Sigmoid colon (tissue), 7 donors: Measurements from ENCODE around the gene URGCP. TPM values are rescaled to one million over a fixed set of nuclear protein-coding genes. Genes with fewer than 3 reads are reported as not detected.

ENCODE experiments used
- DNase-seq: peaks from one replicate; pipeline ENCODE4 v3.0.0-alpha.2; 2019
- H3K27ac ChIP-seq, 4 donors: fragments of 200-600 bp; sonication (generic); one replicate each; pipeline ENCODE4 v1.5.1; 2016 to 2019; ENCODE audit warnings: mild to moderate bottlenecking in 1 of 4
- H3K27me3 ChIP-seq, 3 donors: fragments of 200-600 bp; sonication (generic); one replicate each; pipeline ENCODE4 v1.5.1; 2019; ENCODE audit warnings: mild to moderate bottlenecking in 1 of 3
- H3K36me3 ChIP-seq, 4 donors: fragments of 200-600 bp; sonication (generic); one replicate each; pipeline ENCODE4 v1.5.1; 2016 to 2019
- H3K4me1 ChIP-seq, 4 donors: fragments of 200-600 bp; sonication (generic); one replicate each; pipeline ENCODE4 v1.5.1; 2017 to 2019
- H3K4me3 ChIP-seq, 4 donors: fragments of 200-600 bp; sonication (generic); one replicate each; pipeline ENCODE4 v1.5.1; 2017 to 2019; ENCODE audit warnings: mild to moderate bottlenecking in 2 of 4, moderate library complexity in 1 of 4
- H3K9me3 ChIP-seq, 4 donors: fragments of 200-600 bp in 3 of 4; sonication (generic) in 3 of 4; one replicate each; pipeline versions ENCODE4 v1.5.1 to v1.6.1; 2013 to 2019
- EP300 ChIP-seq, 4 donors: sonication (generic); formaldehyde crosslinking; IDR thresholded peaks; one replicate each; pipeline ENCODE4 v1.6.1; 2017; ENCODE audit warnings: antibody characterized with exemption in 4 of 4
- POLR2A ChIP-seq, 2 donors: fragments of 450-650 bp; IDR thresholded peaks; one replicate each; pipeline ENCODE4 v1.6.1; 2016; ENCODE audit warnings: antibody characterized with exemption in 2 of 2, mild to moderate bottlenecking in 2 of 2, moderate library complexity in 2 of 2
- POLR2AphosphoS5 ChIP-seq, 4 donors: sonication (generic); formaldehyde crosslinking; IDR thresholded peaks; one replicate each; pipeline ENCODE4 v1.6.1; 2017; ENCODE audit warnings: antibody characterized with exemption in 4 of 4
- WGBS, 2 donors: extraction: QIAGEN DNeasy Blood & Tissue Kit; methylation state at CpG; one replicate each; pipeline ENCODE4 v1.1.7; 2013; 5-methylcytosine and 5-hydroxymethylcytosine counted together
- intact Hi-C: fragments of 100-400 bp; cut with DNase I; formaldehyde crosslinking; loops from one replicate; pipeline ENCODE4 v1.15.1; 2023
- polyA plus RNA-seq, 3 donors: library from polyadenylated mRNA; stranded (reverse); fragments of 200-250 nt; gene quantifications; one replicate each; pipeline ENCODE4 v1.2.3, GENCODE V29; 2013
- total RNA-seq, 4 donors: library from RNA; depleted of rRNA; stranded (reverse); fragments of >200 nt; gene quantifications; one replicate each; pipeline ENCODE4 v1.1.0, GENCODE V29; 2016
- TF ChIP-seq, protein P1 (sequence below), 4 experiments: fragments of 450-650 bp in 3 of 4; fragments of 200-600 bp in 1 of 4; IDR thresholded peaks; one replicate each; pipeline ENCODE4 v1.5.1; 2016 to 2019; ENCODE audit warnings: antibody characterized with exemption in 4 of 4, mild to moderate bottlenecking in 3 of 4, moderate library complexity in 2 of 4
- donor health status: healthy with polysubstance abuse.
- donor health status: Bipolar disorder and iron deficiency.
- donor health status: healthy.

The URGCP gene
- total and polyA plus RNA-seq, 7 donors: 18.0 to 32.7 (median 21.5) TPM

DNA sequence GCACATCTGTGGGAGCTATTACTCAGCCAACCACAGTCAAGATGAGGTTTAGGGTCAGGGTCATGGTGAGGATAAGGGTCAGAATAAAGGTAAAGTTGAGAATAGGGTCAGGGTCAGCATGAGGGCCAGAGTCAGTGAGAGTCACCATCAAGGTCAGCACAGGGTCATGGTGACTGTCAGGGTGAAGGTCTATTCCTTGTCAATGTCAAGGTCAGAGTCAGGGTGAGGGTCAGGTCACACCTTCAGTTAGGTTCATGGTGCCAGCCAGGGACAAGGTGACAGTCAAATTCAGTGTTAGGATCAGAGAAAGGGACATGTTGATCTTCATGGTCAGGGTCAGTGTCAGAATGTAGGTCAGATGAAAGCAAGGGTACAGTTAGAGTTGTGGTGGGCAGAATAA, 51.2 kb downstream of the URGCP start:
- TF ChIP-seq POLR2AphosphoS5 (IDR thresholded peaks at IDR 0.05): no peak
- TF ChIP-seq, protein P1, sequence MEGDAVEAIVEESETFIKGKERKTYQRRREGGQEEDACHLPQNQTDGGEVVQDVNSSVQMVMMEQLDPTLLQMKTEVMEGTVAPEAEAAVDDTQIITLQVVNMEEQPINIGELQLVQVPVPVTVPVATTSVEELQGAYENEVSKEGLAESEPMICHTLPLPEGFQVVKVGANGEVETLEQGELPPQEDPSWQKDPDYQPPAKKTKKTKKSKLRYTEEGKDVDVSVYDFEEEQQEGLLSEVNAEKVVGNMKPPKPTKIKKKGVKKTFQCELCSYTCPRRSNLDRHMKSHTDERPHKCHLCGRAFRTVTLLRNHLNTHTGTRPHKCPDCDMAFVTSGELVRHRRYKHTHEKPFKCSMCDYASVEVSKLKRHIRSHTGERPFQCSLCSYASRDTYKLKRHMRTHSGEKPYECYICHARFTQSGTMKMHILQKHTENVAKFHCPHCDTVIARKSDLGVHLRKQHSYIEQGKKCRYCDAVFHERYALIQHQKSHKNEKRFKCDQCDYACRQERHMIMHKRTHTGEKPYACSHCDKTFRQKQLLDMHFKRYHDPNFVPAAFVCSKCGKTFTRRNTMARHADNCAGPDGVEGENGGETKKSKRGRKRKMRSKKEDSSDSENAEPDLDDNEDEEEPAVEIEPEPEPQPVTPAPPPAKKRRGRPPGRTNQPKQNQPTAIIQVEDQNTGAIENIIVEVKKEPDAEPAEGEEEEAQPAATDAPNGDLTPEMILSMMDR (IDR thresholded peaks at IDR 0.05): no peak
- no peak for TF ChIP-seq EP300 (IDR thresholded peaks at IDR 0.05)
- no peak for TF ChIP-seq POLR2A (IDR thresholded peaks at IDR 0.05)
- Histone ChIP-seq H3K4me1 (no peaks in the 10 kb centered on the region), H3K27me3 (no peaks in the 10 kb centered on the region), H3K36me3 (no peaks in the 10 kb centered on the region), H3K9me3 (no peaks in the 10 kb centered on the region), H3K4me3 (no peak overlapping the region), H3K27ac (no peak overlapping the region)
- intact Hi-C loops: no loop called here
- DNase-seq: no peak

DNA sequence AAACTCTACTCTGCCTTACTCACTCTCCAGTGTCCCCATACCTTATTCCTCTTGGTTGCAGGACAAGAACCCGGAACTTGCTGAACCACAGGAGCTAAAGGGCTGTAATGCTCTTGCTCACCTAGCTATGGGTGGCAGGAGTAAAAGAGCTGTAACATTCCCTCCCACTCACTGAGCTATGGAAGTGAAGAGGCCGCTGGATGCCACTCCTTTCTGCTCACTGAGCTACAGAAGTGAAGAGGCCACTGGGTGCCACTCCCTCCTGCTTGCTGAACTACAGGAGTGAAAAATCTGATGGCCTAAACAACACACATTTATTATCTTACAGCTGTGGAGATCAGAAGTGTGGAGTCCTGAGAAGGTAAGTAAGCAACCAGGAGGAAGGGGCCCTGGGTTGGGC, 54.6 kb downstream of the URGCP start:
- WGBS, 2 donors: 75 to 78% methylated on average over 2 of the region's 2 CpGs

DNA sequence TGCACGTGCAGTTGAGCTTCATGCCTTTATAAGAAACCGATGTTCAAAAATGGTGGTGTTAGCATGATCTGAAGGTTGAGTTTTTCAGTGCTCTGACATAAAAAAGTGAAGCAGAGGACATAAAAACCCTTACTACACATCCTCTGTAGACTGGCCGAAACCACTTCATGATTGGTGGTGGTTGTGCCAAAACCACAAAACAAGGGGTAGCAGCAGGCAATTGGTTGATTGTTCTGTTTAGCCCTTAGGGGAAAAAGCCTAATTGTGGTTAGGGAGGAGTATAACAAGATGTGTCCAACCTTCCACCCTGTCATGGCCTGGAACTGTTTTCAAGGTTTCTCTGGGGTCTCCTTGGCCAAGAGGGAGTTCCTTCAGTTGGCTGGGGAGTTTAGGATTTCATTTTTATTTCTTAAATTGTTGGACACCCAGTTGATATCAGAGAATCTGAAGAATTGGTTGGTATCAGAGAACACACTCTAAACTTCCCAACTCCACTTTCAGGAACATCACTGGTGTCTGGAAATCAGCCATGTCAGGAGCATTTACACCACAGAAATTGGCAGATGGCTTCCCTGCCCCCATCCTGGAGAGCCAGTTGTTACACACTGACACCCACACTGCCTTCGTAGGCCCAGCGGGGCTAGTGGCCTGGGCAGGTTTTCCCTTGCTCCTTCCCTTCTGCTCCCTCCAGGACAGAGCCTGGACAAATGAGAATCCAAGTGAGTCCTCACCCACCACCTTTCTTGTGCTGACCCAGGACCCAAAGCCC, 55.9 kb downstream of the URGCP start:
- Histone ChIP-seq H3K4me1 (no peaks in the 10 kb centered on the region), H3K4me3 (no peak overlapping the region), H3K36me3 (no peaks in the 10 kb centered on the region), H3K27me3 (no peaks in the 10 kb centered on the region), H3K9me3 (no peaks in the 10 kb centered on the region), H3K27ac (no peak overlapping the region)
- TF ChIP-seq, protein P1 (IDR thresholded peaks at IDR 0.05): no peak
- TF ChIP-seq POLR2A (IDR thresholded peaks at IDR 0.05) (no peak), POLR2AphosphoS5 (IDR thresholded peaks at IDR 0.05) (no peak), EP300 (IDR thresholded peaks at IDR 0.05) (no peak)
- DNase-seq: no peak
- WGBS, 2 donors: 85 to 92% methylated on average over 5 of the region's 5 CpGs
- intact Hi-C loops: no loop called here

More for the DNA sequence above, 54.6 kb downstream of the URGCP start:
- DNase-seq: no peak
- TF ChIP-seq, protein P1 (IDR thresholded peaks at IDR 0.05): no peak
- TF ChIP-seq POLR2A (IDR thresholded peaks at IDR 0.05) (no peak), POLR2AphosphoS5 (IDR thresholded peaks at IDR 0.05) (no peak), EP300 (IDR thresholded peaks at IDR 0.05) (no peak)
- no peaks in the 10 kb centered on the region for H3K36me3 ChIP-seq
- no peak overlapping the region for H3K27ac ChIP-seq
- no peak overlapping the region for H3K4me3 ChIP-seq
- intact Hi-C loops: no loop called here
- H3K9me3 ChIP-seq: no peaks in the 10 kb centered on the region
- H3K27me3 ChIP-seq: no peaks in the 10 kb centered on the region
- no peaks in the 10 kb centered on the region for H3K4me1 ChIP-seq

DNA sequence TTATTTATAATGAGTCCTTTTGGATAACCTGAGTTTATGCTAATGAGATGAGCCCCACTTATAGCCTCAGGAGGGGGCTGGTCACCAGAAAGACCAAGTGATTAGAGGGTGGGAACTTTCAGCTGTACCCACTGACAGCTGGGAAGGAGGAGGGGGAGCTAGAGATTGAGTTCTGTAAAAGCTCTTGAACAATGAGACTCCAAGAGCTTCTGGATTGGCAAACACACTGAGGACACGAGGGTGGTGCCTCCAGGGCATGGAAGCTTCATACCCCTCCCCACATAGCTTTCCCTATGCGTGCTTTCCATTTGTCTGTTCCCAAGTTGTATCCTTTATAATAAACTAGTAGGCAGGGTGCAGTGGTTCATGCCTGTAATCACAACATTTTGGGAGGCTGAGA, 57.3 kb downstream of the URGCP start:
- Histone ChIP-seq H3K36me3 (no peaks in the 10 kb centered on the region), H3K4me3 (no peak overlapping the region), H3K9me3 (no peaks in the 10 kb centered on the region), H3K4me1 (no peaks in the 10 kb centered on the region), H3K27me3 (no peaks in the 10 kb centered on the region), H3K27ac (no peak overlapping the region)
- TF ChIP-seq POLR2AphosphoS5 (IDR thresholded peaks at IDR 0.05): no peak
- TF ChIP-seq EP300 (IDR thresholded peaks at IDR 0.05): no peak
- no peak for TF ChIP-seq POLR2A (IDR thresholded peaks at IDR 0.05)
- TF ChIP-seq, protein P1 (IDR thresholded peaks at IDR 0.05): no peak
- intact Hi-C loops: no loop called here
- WGBS, 2 donors: 50 to 81% methylated on average over 2 of the region's 2 CpGs
- DNase-seq: no peak

DNA sequence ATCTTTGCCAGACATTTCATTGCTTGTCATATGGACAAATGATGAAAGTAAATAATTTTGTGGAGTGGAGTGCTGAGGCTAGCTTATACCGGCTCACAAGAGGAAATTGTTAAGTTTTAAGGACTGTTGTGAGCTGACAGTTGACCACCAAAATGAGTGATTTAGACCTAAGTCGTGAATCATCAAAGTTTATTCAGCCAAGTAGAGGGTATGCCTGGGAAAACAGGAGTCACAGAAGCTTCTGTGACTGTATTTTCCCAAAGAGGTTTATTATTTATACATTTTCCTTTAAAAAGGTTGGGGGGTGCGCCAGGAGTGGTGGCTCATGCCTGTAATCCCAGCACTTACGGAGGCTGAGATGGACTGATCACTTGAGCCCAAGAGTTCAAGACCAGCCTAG, 58.9 kb downstream of the URGCP start:
- Histone ChIP-seq H3K36me3 (no peaks in the 10 kb centered on the region), H3K27ac (no peak overlapping the region), H3K4me1 (no peaks in the 10 kb centered on the region), H3K27me3 (no peaks in the 10 kb centered on the region), H3K9me3 (no peaks in the 10 kb centered on the region), H3K4me3 (no peak overlapping the region)
- 46 to 63% methylated on average over 4 of the region's 4 CpGs for WGBS, 2 donors
- DNase-seq: no peak
- intact Hi-C loops: no loop called here
- no peak for TF ChIP-seq POLR2AphosphoS5 (IDR thresholded peaks at IDR 0.05)
- TF ChIP-seq, protein P1 (IDR thresholded peaks at IDR 0.05): no peak
- no peak for TF ChIP-seq EP300 (IDR thresholded peaks at IDR 0.05)
- TF ChIP-seq POLR2A (IDR thresholded peaks at IDR 0.05): no peak
